OCI-LY7 (cell line): Measurements from ENCODE around the gene LRP3.

Source experiments
- EZH2phosphoT487 ChIP-seq: fragments of 200-600 bp; sonication (generic); IDR thresholded peaks from 2 replicates; pipeline ENCODE4 v1.6.1; 2018; ENCODE audit warnings: low read depth, borderline replicate concordance, mild to moderate bottlenecking, mixed run types, antibody characterized with exemption, low read length, moderate library complexity, mixed read lengths
- TF ChIP-seq, protein P1 (sequence below): fragments of 200-600 bp; sonication (generic); conservative IDR thresholded peaks from 2 replicates; pipeline ENCODE4 v1.5.1; 2014; ENCODE audit warnings: mild to moderate bottlenecking, antibody characterized with exemption, low read length, moderate library complexity, mixed read lengths

DNA sequence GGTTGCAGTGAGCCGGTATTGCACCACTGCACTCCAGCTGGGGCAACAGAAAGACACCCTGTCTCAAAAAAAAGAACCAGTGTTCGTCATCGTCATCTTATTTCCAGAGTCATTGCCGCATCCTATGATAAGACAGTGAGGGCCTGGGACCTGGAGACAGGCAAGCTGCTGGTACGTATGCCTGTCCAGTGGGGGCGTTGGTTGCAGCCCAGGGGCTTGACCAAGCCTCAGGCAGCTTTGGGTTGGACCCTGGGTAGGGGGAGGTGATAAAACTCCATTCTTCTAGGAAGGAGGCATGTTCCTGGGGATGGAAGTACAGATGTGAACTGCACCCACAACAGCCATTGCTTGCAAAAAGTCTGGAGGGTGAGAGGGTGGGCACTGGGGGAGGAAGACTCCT is 46.6 kb upstream of the LRP3 start:
- no peak for TF ChIP-seq EZH2phosphoT487
- TF ChIP-seq, protein P1, sequence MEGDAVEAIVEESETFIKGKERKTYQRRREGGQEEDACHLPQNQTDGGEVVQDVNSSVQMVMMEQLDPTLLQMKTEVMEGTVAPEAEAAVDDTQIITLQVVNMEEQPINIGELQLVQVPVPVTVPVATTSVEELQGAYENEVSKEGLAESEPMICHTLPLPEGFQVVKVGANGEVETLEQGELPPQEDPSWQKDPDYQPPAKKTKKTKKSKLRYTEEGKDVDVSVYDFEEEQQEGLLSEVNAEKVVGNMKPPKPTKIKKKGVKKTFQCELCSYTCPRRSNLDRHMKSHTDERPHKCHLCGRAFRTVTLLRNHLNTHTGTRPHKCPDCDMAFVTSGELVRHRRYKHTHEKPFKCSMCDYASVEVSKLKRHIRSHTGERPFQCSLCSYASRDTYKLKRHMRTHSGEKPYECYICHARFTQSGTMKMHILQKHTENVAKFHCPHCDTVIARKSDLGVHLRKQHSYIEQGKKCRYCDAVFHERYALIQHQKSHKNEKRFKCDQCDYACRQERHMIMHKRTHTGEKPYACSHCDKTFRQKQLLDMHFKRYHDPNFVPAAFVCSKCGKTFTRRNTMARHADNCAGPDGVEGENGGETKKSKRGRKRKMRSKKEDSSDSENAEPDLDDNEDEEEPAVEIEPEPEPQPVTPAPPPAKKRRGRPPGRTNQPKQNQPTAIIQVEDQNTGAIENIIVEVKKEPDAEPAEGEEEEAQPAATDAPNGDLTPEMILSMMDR: no peak
